DOHH2 (cell line): ENCODE data around the gene POU2F2.

Source experiments
- CTCF ChIP-seq: fragments of 200-600 bp; sonication (generic); IDR thresholded peaks from one replicate; pipeline ENCODE4 v1.5.1; 2014; ENCODE audit warnings: antibody characterized with exemption, mild to moderate bottlenecking, low read depth, low read length; ENCODE audit not compliant: poor library complexity, severe bottlenecking
- EZH2phosphoT487 ChIP-seq: fragments of 200-600 bp; sonication (generic); IDR thresholded peaks from 2 replicates; pipeline ENCODE4 v1.6.1; 2017; ENCODE audit warnings: borderline replicate concordance, mild to moderate bottlenecking, antibody characterized with exemption, low read length, moderate library complexity, mixed read lengths

GRCh38 chr19:42092350-42092749 is 39.9 kb downstream of the POU2F2 start:
- TF ChIP-seq CTCF (peak; percentile 74), EZH2phosphoT487 (no peak)
